DOHH2 (cell line): Measurements from ENCODE around the gene SIPA1.

Experiments
- EZH2phosphoT487 ChIP-seq: fragments of 200-600 bp; sonication (generic); IDR thresholded peaks from 2 replicates; pipeline ENCODE4 v1.6.1; 2017; ENCODE audit warnings: borderline replicate concordance, mild to moderate bottlenecking, antibody characterized with exemption, low read length, moderate library complexity, mixed read lengths
- TF ChIP-seq, protein P1 (sequence below): fragments of 200-600 bp; sonication (generic); IDR thresholded peaks from one replicate; pipeline ENCODE4 v1.5.1; 2014; ENCODE audit warnings: antibody characterized with exemption, mild to moderate bottlenecking, low read depth, low read length; ENCODE audit not compliant: poor library complexity, severe bottlenecking

DNA sequence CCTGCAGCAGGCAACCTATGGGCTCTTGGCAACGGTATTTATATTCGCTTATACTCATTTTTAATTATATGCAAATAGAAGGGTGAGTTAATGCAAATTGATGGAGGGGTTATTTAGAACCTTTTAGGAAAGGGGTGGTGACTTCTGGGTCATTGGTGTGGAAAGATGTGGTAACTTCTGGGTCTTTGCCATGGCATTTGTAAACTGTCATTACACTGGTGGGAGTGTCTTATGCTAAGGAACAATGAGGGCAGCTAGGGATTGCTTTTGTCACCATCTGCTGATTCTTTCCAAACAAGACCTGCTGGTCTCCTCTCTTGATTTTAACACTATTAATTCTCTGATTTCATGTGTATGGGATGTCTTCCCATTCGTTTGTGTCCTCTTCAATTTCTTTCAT, 62.5 kb downstream of the SIPA1 start:
- TF ChIP-seq, protein P1, sequence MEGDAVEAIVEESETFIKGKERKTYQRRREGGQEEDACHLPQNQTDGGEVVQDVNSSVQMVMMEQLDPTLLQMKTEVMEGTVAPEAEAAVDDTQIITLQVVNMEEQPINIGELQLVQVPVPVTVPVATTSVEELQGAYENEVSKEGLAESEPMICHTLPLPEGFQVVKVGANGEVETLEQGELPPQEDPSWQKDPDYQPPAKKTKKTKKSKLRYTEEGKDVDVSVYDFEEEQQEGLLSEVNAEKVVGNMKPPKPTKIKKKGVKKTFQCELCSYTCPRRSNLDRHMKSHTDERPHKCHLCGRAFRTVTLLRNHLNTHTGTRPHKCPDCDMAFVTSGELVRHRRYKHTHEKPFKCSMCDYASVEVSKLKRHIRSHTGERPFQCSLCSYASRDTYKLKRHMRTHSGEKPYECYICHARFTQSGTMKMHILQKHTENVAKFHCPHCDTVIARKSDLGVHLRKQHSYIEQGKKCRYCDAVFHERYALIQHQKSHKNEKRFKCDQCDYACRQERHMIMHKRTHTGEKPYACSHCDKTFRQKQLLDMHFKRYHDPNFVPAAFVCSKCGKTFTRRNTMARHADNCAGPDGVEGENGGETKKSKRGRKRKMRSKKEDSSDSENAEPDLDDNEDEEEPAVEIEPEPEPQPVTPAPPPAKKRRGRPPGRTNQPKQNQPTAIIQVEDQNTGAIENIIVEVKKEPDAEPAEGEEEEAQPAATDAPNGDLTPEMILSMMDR, result no peak
- no peak for TF ChIP-seq EZH2phosphoT487
